Psoas muscle (tissue), 8 donors: ENCODE measurements around the gene CHRNG. TPM values are rescaled to one million over a fixed set of nuclear protein-coding genes. Genes with fewer than 3 reads are reported as not detected.

Experiments
- ATAC-seq, 4 donors: fragments of 200-7000 bp; cut with Tn5 transposase; one replicate each; pipeline ENCODE4 v1.9.1; 2020; ENCODE audit warnings: moderate library complexity in 3 of 4, mild to moderate bottlenecking in 2 of 4
- DNase-seq, 2 donors: peaks; one replicate each; pipeline ENCODE4 v3.0.0-alpha.2; 2020
- H3K27ac ChIP-seq: fragments of 200-600 bp; one replicate; pipeline ENCODE4 v1.8.0; 2022
- H3K27me3 ChIP-seq, 3 donors: fragments of 200-600 bp in 1 of 3; one replicate each; pipeline versions ENCODE4 v1.6.1 to v1.8.0; 2013 to 2022; ENCODE audit warnings: low read length in 2 of 3, mild to moderate bottlenecking in 2 of 3, moderate library complexity in 1 of 3; ENCODE audit not compliant: insufficient read depth in 3 of 3
- H3K36me3 ChIP-seq, 2 donors: fragments of 200-600 bp in 1 of 2; one replicate each; pipeline versions ENCODE4 v1.6.1 to v1.8.0; 2013 to 2022; ENCODE audit warnings: low read depth in 1 of 2, mild to moderate bottlenecking in 1 of 2, moderate library complexity in 1 of 2; ENCODE audit not compliant: insufficient read depth in 1 of 2
- H3K4me1 ChIP-seq: fragments of 200-600 bp; one replicate; pipeline ENCODE4 v1.8.0; 2022
- H3K4me3 ChIP-seq: fragments of 200-600 bp; one replicate; pipeline ENCODE4 v1.8.0; 2022; ENCODE audit warnings: mild to moderate bottlenecking
- H3K9me3 ChIP-seq: fragments of 200-600 bp; one replicate; pipeline ENCODE4 v1.8.0; 2022
- WGBS, 3 donors: extraction: QIAGEN DNeasy Blood & Tissue Kit; methylation state at CpG; one replicate each; pipeline versions ENCODE4 v1.1.6 to v1.1.7; 2013; 5-methylcytosine and 5-hydroxymethylcytosine counted together
- intact Hi-C, 2 donors: fragments of 100-400 bp; cut with DNase I; formaldehyde crosslinking; loops; one replicate each; pipeline versions ENCODE4 v1.11.0 to v1.14.2; 2022
- polyA plus RNA-seq, 3 donors: library from polyadenylated mRNA; stranded (reverse); fragments of 200-250 nt; gene quantifications; one replicate each; pipeline ENCODE4 v1.2.3, GENCODE V29; 2013
- total RNA-seq, 4 donors: library from RNA; stranded (reverse); fragmentation: NEBNext Ultra II Directional in 2 of 4; extraction: Animal tissue kit (Norgen Biotek cat#: 25700) in 2 of 4; gene quantifications; one replicate each; pipeline versions ENCODE4 v1.2.1 to v1.2.4, GENCODE V29; 2021 to 2023
- TF ChIP-seq, protein P1 (sequence below): fragments of 200-600 bp; IDR thresholded peaks from one replicate; pipeline ENCODE4 v1.8.0; 2022; ENCODE audit warnings: antibody characterized with exemption
- donor health status: healthy with polysubstance abuse.
- donor health status: DM: no; HTN: no; CAD: no; lungs with moderate emphysema.
- donor health status: Bipolar disorder and iron deficiency.
- donor health status: healthy.
- donor health status: DM: yes; HTN: yes; CAD: no.
- donor health status: DM: no; HTN: no; CAD: no.
- donor health status: DM: no; HTN: no; CAD: no.
- donor health status: DM: yes; HTN: yes; CAD: no.

The CHRNG gene
- total and polyA plus RNA-seq, 7 donors, result 0.68 to 94.1 (median 6.9) TPM

DNA sequence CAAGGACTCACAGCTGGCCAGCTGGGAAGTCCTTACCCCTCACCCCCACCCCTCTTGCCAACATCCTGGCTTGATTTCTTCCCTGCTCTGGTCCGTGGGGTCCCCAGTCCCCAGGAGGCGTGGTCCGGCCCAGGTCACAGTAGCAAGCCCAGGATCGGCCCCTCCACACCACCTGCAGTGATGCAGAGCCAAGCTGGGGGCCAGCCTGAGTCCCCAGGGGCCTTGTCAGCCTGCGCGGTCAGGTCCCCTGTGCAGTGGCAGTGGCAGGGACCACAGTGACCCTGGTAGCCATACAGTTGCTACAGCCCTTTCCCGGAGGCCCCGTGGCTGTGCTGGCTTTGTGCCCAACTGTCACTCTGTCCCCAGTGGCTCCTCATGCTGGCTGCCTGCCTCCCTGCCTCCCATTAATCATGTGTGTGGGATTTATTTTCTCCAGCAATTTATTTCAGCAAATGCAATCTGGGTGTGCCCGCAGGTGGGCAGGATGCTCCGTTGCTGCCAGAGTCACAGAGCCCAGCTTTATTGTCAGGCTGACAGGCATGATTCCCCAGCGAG, 28.1 kb upstream of the CHRNG start:
- peaks cover 13% of the 10 kb centered on the region for H3K4me1 ChIP-seq
- H3K9me3 ChIP-seq, result no peaks in the 10 kb centered on the region
- H3K36me3 ChIP-seq, result no peaks in the 10 kb centered on the region
- DNase-seq (peak in 1 of 2 donors; percentile 76), ATAC-seq (peak; percentile 56 to 86 (median 74))
- intact Hi-C loops, result loop anchor here in 1 of 2 donors (10.0 kb wide), 1 partner anchor 587 kb away; the partner anchor contains the start of gene NPPC
- TF ChIP-seq, protein P1, sequence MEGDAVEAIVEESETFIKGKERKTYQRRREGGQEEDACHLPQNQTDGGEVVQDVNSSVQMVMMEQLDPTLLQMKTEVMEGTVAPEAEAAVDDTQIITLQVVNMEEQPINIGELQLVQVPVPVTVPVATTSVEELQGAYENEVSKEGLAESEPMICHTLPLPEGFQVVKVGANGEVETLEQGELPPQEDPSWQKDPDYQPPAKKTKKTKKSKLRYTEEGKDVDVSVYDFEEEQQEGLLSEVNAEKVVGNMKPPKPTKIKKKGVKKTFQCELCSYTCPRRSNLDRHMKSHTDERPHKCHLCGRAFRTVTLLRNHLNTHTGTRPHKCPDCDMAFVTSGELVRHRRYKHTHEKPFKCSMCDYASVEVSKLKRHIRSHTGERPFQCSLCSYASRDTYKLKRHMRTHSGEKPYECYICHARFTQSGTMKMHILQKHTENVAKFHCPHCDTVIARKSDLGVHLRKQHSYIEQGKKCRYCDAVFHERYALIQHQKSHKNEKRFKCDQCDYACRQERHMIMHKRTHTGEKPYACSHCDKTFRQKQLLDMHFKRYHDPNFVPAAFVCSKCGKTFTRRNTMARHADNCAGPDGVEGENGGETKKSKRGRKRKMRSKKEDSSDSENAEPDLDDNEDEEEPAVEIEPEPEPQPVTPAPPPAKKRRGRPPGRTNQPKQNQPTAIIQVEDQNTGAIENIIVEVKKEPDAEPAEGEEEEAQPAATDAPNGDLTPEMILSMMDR, result no peak
- no peak overlapping the region for H3K4me3 ChIP-seq
- H3K27ac ChIP-seq, result no peak overlapping the region
- WGBS, 3 donors, result 31 to 48% (median 32%) methylated on average over 9 to 11 of the region's 11 CpGs
- H3K27me3 ChIP-seq, result no peaks in the 10 kb centered on the region

DNA sequence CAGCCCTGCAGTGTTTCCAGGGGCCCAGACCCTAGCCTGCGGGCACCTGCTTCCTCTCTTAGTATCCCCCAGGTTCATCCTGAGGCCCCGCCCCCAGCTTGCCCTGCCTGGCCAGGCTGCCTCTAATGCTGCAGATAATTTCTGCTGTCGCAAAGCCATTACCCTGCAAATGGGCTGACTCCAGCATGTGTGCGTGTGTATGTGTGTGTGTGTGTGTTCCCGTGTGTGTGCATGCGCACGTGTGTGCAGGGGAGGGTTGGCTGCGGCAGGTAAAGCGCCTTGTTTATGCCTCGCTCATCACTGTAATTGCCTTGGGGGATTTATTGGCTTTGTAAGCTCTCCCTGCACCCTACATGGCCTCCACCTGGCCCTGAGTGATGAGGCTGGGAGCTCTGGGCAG, 26.9 kb upstream of the CHRNG start:
- WGBS, 3 donors, result 70 to 76% (median 73%) methylated on average over 10 of the region's 10 CpGs
- intact Hi-C loops, result loop anchor here in 1 of 2 donors (10.0 kb wide), 1 partner anchor 588 kb away; the partner anchor contains the start of gene NPPC
- Histone ChIP-seq H3K36me3 (no peaks in the 10 kb centered on the region), H3K9me3 (no peaks in the 10 kb centered on the region), H3K27ac (no peak overlapping the region), H3K4me1 (peaks cover 13% of the 10 kb centered on the region), H3K27me3 (no peaks in the 10 kb centered on the region), H3K4me3 (no peak overlapping the region)
- no peak for DNase-seq
- no peak for ATAC-seq
- TF ChIP-seq, protein P1, result no peak

DNA sequence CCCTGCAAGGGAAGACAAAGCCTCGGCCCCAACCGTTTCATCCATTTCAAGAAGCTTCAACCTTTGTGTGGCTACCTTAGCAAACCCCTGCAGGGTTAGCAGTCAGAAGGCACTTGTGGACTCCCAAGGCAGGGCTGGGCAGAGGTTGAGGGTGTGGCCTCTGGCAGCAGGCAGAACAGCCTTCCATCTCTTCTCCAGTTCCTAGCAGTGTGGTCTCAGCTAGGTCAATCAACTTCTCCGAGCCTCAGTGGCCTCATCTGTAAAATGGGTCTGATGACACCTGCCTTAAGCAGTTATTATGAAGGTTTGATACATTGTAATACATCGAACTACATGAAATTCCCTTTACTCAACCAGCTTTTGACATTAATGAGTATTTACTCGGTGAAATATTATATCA, 26.1 kb upstream of the CHRNG start:
- DNase-seq, result no peak
- TF ChIP-seq, protein P1, result no peak
- Histone ChIP-seq H3K9me3 (no peaks in the 10 kb centered on the region), H3K36me3 (no peaks in the 10 kb centered on the region), H3K4me1 (peaks cover 13% of the 10 kb centered on the region), H3K27ac (no peak overlapping the region), H3K27me3 (no peaks in the 10 kb centered on the region), H3K4me3 (no peak overlapping the region)
- 78 to 84% (median 82%) methylated on average over 5 of the region's 5 CpGs for WGBS, 3 donors
- no peak for ATAC-seq
- intact Hi-C loops, result loop anchor here in 1 of 2 donors (10.0 kb wide), 1 partner anchor 589 kb away; the partner anchor contains the start of gene NPPC

DNA sequence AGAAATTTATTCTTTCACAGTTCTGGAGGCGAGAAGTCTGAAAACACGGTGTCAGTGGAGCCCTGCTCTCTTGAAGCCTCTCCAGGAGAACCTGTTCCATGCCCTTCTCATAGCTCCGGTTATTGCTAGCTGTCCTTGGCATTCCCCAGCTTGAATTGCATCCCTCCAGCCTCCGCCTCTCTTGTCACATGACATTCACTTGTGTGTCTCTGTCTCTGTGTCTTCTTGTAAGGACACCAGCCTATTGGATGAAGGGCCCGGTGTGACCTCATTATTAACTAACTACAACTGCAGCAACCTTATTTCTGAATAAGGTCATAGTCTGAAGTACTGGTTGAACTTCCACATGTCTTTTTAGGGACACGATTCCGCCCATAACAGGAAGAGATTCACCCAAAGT, 23.9 kb upstream of the CHRNG start:
- TF ChIP-seq, protein P1, result no peak
- Histone ChIP-seq H3K36me3 (no peaks in the 10 kb centered on the region), H3K4me3 (no peak overlapping the region), H3K27me3 (no peaks in the 10 kb centered on the region), H3K9me3 (no peaks in the 10 kb centered on the region), H3K4me1 (peaks cover 13% of the 10 kb centered on the region), H3K27ac (no peak overlapping the region)
- ATAC-seq (peak; percentile 43 to 74 (median 72)), DNase-seq (no peak)
- intact Hi-C loops, result loop anchor here in 1 of 2 donors (5.0 to 10.0 kb wide), 2 partner anchors 58 to 591 kb away; partner anchors contain the start of genes ALPI and NPPC
- WGBS, 3 donors, result 46 to 65% (median 49%) methylated on average over 7 of the region's 7 CpGs

DNA sequence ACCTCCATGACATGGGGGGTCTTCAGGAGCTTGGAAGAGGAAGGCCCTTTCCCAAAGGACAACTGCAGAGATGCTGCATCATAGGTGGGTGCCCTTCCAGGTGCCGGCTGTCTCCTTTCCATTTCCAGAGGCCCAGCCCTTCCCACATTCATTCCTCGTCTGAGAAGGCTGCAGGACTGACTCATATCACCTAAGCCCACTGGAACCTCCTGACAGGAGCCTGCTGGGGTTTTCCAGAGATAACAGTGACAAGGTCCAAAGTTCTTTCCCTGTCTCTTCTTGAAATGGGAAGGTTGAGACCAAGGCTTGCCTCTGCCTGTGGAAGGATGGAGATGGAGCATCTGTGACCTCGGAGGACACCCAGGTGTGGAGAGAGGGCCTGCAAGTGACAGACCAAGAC, 22.9 kb upstream of the CHRNG start:
- H3K27ac ChIP-seq, result no peak overlapping the region
- no peaks in the 10 kb centered on the region for H3K36me3 ChIP-seq
- ATAC-seq (no peak), DNase-seq (no peak)
- intact Hi-C loops, result loop anchor here in 1 of 2 donors (5.0 to 10.0 kb wide), 2 partner anchors 59 to 592 kb away; partner anchors contain the start of genes ALPI and NPPC
- 89 to 92% (median 92%) methylated on average over 3 of the region's 3 CpGs for WGBS, 3 donors
- peaks cover 13% of the 10 kb centered on the region for H3K4me1 ChIP-seq
- no peaks in the 10 kb centered on the region for H3K27me3 ChIP-seq
- TF ChIP-seq, protein P1, result no peak
- no peaks in the 10 kb centered on the region for H3K9me3 ChIP-seq
- H3K4me3 ChIP-seq, result no peak overlapping the region
